RWPE1 (cell line): ENCODE measurements around the gene ANK2.

Experiments used
- CTCF ChIA-PET: fragments of 350-600 bp; sonication (Branson Sonifier 250); formaldehyde crosslinking; extraction: SDS; loops from one replicate; lab custom pipeline; 2021; lab: Yijun Ruan, JAX
- POLR2A ChIA-PET: fragments of 400-600 bp; formaldehyde crosslinking; extraction: SDS; loops from one replicate; lab custom pipeline; 2020; ENCODE audit warnings: antibody characterized with exemption; ENCODE audit not compliant: low non-redundant PET; lab: Yijun Ruan, JAX
- DNase-seq: peaks from one replicate; pipeline ENCODE4 v3.0.0; 2012; ENCODE audit warnings: low spot score
- H3K27ac ChIP-seq: fragments of 450-650 bp; 2 replicates; pipeline ENCODE4 v1.5.1; 2017
- CTCF ChIP-seq: fragments of 450-650 bp; conservative IDR thresholded peaks from 2 replicates; pipeline ENCODE4 v1.5.1; 2017; ENCODE audit warnings: low read depth, mild to moderate bottlenecking

The ANK2 gene

DNA sequence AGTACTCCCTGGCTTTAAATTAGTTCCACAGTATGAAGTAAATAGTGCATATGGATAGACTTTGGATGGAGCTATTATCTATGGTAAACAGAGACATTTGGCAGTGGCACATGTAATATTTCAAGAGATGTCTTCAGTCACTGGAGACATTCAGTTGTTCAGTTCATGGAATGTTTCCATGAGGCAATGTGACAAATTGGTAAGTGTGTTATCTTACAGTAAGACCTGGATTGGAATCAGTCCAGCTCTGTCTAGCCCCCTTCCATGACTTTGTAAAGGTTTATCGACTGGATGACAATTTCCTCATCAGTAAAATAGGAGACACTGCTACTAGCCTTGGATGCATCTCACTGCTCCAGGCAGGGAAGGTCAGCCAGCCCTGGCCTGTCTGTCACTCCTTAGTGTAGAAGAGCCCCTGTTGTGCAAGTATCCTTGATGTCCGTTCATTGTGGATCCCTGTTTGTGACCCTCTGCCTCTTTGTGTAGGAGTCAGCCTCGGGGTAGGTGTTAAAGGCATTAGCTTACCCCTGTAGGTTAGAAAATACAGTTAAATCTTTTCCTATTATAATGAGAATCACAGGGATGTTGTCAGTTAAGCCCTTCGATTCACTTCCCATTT, 335.9 kb downstream of the ANK2 start:
- ChIA-PET CTCF (no interaction called here), POLR2A (no interaction called here)
- no peak for TF ChIP-seq CTCF
- DNase-seq: no peak
- no peak overlapping the region for H3K27ac ChIP-seq

- TF ChIP-seq CTCF: no peak
- H3K27ac ChIP-seq: no peak overlapping the region
- no peak for DNase-seq
- ChIA-PET CTCF (interaction anchor here (0.6 kb wide), 1 partner anchor 9 kb away, joined by 3 read pairs; no protein-coding TSS in a partner anchor), POLR2A (no interaction called here)
Observed at GRCh38 chr4:113389160-113389559, 339.7 kb downstream of the ANK2 start.

DNA sequence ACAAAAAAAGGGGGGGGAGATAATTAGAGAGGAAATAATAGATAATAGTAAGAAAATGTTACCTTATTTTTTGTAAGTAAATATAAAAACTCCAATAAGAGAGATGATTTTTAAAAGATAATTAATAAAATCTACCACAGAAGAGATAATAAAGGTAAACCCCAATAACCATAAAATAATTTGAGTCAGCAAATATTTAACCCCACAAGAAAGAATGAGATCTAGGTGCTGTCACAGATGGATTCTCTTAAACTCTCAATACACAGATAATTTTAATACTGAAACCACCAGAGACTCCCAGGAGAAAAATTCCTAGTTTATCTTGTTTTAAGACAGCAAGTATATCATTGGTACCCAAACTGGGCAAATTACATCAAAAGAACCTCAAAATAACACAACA, 341.4 kb downstream of the ANK2 start:
- ChIA-PET CTCF (no interaction called here), POLR2A (no interaction called here)
- no peak overlapping the region for H3K27ac ChIP-seq
- DNase-seq: no peak
- TF ChIP-seq CTCF: no peak

- no peak overlapping the region for H3K27ac ChIP-seq
- no peak for DNase-seq
- ChIA-PET CTCF (interaction anchor here (0.6 to 1.4 kb wide), 8 partner anchors 10 to 989 kb away, joined by 3 to 8 read pairs (median 4); no protein-coding TSS in a partner anchor), POLR2A (interaction anchor here (0.6 kb wide), 1 partner anchor 491 kb away, joined by 4 read pairs; no protein-coding TSS in a partner anchor)
- no peak for TF ChIP-seq CTCF
Observed at GRCh38 chr4:113394108-113394729, 344.8 kb downstream of the ANK2 start.

DNA sequence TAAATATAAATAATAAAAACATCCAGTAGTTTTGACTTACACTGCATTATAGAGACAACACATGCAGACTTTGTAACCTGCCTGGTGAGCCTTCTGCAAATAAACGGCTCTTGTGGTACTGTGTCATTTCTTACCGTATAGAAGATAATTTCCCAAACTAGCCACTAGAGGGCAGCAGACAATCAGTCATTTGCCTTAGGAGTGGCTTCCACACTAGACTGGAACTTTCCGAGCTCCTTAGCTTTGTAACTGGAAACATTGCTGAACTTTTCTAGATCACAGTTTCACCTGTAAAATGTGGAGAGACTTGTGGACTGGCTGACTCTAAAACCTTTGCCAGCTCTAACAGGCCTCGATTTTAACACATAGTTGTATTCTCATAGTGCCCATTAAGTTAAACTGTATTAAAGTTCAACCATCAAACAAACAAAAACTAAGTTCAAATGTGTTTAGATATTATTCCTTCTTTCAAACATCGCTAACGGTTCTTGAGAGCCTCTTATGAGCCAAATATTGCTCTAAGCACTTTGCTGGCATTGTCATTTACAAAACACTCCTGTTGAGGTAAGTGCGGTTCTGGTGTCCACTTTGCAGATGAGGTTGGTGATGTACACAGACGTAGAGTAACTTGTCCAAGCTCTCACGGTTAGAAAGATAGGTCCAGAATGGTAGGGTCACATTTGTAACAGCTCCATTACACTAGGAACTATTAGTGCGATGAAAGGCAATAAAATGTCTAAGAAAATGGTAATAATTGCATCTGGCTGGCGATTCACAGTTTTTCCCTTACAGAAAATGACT, 345.5 kb downstream of the ANK2 start:
- POLR2A ChIA-PET: interaction anchor here (0.6 kb wide), 1 partner anchor 490 kb away, joined by 4 read pairs; no protein-coding TSS in a partner anchor
- H3K27ac ChIP-seq: no peak overlapping the region
- peak; percentile 62 for DNase-seq
- TF ChIP-seq CTCF: peak; percentile 74
- CTCF ChIA-PET: interaction anchor here (0.5 to 1.4 kb wide), 11 partner anchors 19 to 983 kb away, joined by 3 to 8 read pairs (median 4); no protein-coding TSS in a partner anchor

DNA sequence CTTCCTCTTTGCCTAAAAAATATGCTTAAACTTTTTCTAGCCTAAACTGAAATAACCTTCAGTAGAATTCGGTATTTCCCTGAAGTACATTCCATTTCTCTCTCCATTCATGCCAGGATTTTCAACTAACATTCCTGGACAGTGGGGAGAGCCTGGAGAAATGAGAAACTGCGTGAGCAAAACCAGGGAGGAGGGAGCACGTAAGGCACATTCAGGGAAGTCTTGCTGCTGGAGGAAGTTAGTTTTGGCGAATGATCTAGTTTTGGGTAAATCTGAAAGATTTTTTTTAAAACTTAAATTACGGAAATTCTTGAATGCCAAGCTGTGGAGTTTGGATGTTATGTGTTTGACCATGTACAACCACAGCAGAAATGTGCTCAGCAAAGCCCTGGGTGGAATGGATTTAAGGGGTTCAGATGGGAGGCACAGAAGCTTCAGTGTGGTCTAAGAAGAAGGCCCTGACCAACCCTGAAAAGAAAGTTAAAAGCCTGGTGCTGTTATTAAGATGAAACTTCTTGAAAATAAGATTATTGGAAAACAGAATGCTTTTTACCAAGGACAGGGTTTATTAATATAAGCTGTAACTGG, 347.8 kb downstream of the ANK2 start:
- no peak overlapping the region for H3K27ac ChIP-seq
- POLR2A ChIA-PET: no interaction called here
- no peak for TF ChIP-seq CTCF
- CTCF ChIA-PET: interaction anchor here (0.6 to 0.9 kb wide), 3 partner anchors 71 to 436 kb away, joined by 3 to 4 read pairs (median 3); no protein-coding TSS in a partner anchor
- DNase-seq: no peak
